Measurements from ENCODE around the gene HSPB8.

HSPB8 gene

DNA sequence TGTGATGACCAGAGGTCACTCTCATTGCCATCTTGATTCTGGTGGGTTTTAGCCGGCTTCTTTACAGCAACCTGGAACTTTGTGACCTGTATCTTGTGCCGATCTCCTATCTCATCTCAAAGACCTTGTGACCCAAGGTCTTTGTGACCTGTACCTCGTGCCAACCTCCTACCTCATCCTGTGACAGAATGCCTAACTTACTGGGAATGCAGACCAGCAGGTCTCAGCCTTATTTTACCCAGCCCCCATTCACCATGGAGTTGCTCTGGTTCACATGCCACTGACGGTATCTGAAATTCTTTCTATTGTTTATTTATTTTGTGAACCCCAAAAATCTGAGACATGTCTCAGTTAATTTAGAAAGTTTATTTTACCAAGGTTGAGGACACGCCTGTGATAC, 7.4 kb upstream of the HSPB8 start:
- DNase-seq: no peak

DNA sequence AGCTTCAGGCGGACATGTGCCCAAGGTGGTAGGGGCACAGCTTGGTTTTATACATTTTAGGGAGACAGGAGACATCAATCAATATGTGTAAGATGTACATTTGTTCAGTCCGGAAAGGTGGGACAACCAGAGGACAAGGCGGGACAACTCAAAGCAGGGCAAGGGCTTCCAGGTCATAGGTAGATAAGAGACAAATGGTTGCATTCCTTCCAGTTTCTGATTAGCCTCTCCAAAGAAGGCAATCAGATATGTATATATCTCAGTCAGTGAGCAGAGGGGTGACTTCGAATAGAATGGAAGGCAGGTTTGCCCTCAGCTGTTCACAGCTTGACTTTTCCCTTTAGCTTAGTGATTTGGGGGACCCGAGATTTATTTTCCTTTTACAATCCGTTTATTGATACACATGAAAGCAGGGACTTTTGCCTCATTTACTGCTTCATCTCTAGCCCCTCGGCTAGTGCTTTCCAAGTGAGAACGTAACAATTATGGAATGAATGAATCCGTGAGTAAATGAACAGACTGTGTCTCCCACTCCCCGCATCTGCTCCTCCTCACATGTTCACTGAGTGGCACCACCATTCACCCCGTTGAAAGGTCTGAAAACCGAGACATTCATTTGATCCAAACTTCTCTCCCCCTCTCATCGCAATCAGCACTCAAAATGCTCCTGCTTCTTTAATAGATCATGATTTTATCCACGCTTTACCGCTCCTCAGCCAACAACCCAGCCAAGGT, 6.9 kb upstream of the HSPB8 start:
- no peak for DNase-seq

DNA sequence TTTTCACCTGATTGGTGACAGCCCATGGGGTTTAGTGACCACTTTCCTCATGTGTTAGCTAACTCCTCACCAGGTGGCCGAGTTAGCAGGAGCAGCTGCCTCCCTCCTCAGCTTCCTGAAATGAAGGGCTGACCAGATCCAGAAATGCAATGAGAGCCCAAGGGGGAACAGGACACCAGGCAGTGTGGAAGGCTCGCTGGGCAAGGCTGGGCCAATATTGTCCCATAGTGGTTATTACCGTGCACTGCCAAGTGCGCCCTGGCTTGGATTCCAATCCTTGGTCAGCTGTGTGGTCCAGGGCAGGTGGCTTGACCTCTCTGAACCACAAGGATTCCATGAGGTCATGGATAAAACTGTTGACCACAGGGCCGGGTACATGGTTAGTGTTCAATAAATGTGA, 3.6 kb upstream of the HSPB8 start:
- no peak for DNase-seq

DNA sequence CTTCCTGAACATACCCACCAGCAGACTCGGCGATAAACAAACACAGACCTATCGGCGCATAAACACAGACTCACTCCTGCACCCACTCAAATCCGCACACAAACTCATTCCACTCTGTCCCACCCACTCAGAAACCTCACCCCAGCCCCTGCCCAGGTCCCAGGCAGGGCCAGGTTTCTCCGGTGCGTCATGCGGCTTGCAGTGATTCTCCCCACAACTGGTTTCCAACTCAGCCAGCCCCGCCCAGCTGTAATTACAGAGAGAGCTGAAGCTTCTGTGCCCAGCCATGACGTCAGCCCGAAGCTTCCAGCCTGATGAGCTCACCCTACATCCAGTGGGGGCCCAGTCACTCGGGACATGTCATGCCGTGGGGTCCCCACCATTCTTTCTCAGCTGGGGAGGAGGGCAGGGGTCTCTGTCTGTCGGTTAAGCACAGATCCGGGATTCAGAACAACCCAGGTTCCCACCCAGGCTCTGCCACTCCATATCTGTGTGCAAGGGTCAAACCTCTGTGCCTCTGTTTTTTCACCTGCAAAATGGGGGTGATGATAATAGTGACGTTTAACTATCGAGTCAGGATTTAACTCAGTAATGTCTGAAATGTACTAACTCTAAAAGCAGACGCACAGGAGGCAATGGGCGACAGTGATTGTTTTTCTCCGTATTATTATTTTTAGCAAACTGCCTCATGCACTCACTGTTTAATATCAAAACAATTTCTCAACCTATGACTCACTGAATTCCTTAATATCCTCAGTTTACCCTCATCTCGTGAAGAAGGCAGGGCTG, 2.3 kb upstream of the HSPB8 start:
- DNase-seq: no peak

DNA sequence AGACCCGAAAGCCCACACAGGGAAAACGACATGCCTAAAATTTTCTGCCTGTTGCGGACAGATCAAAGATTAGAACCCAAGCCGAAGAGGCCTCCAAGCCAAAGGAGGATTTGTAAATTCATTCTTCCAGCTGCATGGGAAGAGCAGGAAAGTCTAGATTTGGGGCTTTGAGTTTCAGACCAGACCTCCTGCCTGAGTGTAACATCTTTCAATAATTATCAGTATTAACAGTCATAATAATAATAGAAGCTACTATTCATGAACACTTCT, 1.7 kb upstream of the HSPB8 start:
- DNase-seq: no peak

DNA sequence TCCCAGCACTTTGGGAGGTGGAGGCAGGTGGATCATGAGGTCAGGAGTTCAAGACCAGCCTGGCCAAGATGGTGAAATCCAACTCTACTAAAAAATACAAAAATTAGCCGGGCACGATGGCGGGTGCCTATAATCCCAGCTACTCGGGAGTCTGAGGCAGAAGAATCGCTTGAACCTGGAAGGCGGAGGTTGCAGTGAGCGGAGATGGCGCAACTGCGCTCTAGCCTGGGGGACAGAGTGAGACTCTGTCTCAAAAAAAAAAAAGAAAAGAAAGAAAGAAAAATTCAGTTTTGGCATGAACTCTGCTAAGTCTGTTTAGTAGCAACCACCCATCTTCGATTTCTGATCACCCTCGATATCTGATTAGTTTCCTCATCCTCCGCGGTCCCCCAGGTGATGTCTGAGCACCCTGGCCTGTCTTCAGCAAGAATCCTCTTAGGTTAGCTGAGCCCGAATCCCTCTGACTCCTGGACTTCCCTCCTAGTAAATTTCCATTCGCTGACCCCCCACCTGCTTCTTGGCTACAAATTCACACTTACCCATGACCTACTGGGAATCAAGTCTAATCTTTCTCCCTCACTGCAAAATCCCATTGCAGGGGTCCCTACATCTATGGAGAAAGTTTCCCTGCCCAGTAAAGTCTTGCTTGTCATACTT, 879 bp upstream of the HSPB8 start:
- no peak for DNase-seq

DNA sequence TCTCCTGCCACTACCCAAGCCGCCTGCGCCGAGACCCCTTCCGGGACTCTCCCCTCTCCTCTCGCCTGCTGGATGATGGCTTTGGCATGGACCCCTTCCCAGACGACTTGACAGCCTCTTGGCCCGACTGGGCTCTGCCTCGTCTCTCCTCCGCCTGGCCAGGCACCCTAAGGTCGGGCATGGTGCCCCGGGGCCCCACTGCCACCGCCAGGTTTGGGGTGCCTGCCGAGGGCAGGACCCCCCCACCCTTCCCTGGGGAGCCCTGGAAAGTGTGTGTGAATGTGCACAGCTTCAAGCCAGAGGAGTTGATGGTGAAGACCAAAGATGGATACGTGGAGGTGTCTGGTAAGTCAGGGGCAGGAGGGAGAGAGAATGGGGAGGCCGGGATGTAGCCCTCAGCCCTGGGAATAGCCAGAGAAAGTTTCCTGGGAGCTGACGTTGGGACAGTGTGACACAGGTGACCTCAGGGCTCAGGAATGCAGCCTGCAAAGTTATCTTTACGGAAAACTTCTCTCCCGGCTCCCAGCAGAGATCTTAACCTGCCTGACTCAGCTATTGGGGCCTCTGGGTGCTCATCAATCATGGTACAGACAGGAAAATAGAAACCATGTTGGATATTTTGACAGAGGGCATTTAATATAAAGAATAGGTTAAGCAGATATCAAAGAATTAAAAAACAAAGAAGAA, 747 bp downstream of the HSPB8 start:
- DNase-seq: no peak

DNA sequence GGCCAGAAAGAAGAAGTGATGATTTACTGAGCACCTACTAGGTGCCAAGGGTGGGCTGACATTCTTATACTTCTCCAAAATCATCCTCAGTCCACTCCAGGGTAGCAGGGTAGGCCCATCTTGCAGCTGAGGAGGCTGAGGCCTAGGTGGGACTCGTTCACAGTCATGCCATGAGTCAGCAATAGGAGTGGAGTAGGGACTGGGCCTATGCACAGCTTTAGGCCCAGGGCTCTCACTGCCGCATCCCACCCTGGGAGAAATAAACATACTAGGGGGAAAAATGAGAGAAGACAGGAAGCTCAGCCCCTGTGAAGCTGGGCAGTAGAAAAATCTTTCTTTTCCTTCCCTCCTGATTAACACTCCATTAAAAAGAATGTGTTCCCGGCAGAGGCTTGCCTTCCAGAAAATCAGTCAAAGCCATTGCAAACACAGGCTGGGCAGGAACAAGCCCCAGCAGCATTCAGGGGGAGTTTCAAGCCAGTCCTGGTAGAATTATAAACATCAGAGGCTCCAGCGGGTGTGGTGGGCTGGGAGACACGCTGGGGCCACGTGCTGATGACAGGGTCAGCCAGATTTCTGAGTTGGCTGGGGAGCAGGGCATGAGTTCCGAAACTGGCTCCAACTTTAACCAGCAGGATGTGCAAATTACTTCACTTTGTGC, 1.8 kb downstream of the HSPB8 start:
- DNase-seq: no peak

DNA sequence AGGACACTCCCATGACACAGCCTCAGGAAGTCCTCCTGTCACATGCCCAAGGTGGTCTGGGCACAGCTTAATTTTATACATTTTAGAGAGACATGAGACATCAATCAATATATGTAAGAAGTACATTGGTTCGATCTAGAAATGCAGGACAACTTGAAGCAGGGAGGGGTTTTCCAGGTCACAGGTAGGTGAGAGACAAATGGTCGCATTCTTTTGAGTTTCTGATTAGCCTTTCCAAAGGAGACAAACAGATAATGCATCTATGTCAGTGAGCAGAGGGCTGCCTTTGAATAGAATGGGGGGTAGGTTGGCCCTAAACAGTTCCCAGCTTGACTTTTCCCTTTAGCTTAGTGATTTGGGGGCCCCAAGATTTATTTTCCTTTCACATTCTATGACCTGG, 2.5 kb downstream of the HSPB8 start:
- DNase-seq: no peak

DNA sequence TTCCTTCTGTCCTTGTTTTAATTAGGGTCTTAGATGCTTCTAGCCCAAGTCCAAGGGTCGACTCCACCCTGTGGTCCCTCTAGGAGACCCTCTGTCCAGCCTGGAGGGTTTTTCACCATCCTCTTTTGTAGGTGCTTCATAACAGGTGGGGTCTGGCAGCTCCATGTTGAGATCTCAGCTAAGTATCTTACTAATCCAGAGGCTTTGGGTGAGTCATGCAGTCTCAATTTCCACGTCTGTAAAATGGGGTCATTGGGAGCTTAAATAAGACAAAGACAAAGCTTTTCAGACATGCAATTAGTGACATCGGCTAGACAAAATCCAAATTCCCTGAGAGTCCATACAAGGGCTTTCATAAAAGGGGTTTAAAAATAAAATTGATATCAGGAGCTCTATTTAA, 3.2 kb downstream of the HSPB8 start:
- no peak for DNase-seq

DNA sequence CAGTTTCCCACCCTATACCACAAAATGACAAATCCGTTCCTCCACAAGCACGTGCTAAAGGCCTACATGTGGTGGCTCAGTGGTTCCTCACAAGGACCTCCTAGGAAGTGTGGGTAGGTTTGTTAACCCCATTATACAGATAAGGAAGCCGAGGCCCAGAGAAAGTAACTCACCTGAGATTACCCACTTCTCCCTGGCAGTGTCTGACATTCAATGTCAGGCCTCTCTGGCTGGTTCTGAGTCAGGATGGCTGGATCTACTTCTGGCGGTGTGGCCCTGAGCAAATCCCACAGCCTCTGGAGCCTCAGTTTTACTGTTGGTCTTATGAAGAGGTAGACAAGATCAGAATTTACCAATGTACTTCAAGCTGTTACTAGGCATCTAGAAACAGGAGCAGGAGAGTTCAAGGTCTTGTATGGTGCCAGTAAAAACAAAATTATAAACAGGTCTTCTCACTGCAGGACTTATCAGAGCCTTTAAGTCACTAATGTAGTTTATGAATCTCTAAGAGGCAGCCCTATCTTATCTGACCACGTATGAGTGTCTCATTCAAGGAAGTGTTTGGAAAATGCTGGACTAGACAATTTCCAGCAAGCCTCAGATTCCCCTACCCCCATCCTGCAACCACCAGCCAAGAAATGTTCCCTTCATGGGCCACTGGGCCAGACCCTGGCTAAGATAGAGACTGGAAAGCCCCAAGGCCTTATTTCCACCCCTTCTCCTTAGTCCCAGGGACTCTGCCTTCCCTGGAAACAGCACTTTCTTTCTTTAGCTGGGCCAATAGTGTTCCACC, 4.2 kb downstream of the HSPB8 start:
- DNase-seq: no peak

DNA sequence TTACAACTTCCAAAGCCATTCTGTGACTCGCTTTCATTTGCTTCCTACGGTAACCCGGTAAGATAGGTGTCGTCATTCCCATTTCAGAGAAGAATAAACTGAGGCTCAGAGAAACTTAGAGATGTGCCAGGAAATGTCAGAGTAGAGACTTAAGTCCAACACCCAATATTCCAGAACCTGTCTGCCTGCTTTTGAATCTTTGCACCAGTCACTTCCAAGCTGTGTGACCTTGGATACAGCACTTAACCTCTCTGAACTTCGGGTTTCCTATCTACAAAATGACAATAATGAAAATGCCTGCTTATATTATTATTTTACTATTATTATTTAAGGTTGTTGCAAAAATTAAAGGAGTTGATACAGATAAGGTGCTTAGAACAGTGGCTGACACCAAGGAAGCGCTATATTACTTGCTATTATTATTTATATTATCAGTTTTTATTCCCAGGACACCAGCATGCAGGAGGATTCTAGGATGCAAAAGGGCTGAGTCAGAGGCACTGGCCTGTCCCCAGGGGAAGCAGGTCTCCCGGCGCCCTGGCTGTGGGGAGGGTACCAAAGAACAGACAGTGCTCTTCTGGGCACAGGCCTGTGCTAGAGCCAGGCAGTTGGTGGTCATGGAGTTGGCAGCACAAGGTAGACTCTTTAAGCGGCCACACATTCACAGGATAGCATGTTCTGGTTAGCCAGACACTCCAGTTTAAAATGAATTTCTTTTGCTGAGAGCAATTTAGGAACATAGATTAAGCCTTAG, 5.4 kb downstream of the HSPB8 start:
- DNase-seq: no peak

DNA sequence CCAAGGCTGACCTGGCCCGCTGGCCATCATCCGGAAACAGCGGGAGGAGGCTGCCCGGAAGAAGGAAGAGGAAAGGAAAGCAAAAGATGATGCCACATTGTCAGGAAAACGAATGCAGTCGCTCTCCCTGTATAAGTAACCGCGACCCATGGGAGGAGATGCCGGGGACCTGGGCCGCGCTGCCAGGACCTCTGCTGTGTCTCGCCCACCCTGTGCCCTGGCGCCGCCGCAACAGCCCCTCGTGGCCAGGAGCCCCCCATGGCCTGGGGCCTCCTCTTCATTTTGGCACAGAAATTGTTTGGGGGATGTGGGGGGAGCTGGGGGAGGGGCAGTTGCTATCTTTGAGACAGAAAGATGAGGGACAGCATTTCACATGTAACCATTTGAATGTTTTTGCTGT, 16.5 kb downstream of the HSPB8 start:
- no peak for DNase-seq

DNA sequence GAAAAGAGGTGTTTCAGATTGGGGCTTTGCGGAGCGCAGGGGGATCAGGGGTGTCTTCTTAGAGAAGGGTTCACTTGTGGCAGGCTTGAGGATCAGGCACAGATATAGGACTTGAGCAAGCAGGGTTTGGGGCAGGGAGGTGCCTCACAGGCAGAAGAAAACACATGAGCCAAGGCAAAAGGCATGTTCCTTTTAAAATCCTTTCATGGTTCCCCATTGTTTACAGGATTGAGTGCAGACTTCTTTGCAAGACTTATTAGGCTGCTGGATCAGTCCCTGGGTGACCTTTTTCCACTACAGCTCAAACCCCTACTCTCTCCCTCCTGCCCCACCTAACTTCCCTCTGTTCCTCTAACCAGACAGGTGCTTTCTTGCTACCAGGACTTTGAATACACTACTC, 19.7 kb downstream of the HSPB8 start:
- no peak for DNase-seq

DNA sequence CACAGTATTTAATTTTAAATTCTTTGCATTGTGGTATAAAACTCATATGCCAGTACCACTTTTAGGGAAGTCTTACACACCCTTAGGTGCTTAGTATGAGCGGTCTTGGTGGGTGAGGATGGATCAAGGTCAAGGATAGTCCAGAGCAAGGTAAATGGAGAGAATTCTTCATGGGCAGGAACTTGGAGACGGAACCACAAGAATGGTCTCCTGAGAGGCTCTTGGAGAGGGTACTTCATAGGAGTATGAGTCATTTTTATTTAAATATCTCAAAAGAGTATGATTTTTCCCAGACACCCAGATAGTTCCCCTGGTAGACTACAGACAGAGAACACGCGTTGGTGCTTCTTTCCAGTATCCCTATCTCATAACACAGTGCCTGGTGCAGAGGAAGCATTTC, 21.9 kb downstream of the HSPB8 start:
- DNase-seq: no peak

DNA sequence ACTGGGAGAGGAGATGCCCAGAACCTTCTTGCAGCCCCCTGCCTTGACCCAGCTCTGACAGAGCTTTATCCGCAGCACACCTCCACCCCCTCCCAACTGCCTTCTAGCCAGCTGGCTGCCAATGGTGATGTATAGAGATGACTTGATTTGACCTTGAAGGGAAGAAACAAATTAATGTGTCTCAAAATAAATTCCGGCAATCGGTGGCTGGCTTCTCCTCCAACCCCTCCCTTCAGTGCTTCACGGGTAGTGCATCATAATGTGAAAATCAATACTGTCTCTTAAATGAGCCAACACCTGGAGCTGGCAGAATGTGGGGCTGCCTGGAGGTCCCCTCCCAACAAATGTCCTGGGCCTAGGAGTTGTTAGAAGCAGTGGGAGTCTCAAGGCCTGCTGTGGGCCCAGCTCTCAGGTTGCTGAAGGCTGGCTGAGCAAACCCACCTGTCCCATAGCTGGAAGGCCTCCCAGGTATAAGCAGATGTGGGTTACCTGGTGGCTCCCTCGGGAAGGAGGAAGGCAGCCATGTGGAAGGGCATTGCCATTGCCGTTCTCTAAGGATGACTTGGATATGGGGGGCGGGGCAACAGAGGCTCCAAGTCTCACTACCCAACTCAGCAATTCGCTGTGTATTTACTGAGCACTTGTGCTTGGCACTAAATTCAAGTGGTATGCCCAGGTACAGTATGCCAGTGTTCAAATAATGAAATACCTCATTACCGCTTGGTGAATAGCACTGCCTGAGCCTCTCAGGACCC, 23.2 kb downstream of the HSPB8 start:
- DNase-seq: no peak

DNA sequence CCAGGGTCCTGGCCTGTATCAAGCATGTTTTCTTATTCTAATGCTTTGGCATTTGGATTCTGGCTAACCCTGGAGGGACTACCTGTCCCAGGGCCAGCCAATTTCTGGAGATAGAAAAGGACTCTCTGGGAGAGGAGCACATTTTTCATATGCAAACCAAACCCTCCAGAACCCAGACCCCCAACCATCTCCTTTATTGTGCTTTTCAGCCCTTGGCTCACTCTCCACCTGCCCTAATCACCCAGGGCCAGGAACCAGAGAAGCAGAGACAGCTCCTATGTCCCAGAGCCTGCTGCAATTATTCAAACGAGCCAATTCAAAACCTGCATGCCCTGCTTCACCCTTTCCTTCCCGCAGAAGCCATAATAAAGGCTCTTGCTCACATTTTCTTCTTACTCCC, 23.8 kb downstream of the HSPB8 start:
- DNase-seq: no peak

DNA sequence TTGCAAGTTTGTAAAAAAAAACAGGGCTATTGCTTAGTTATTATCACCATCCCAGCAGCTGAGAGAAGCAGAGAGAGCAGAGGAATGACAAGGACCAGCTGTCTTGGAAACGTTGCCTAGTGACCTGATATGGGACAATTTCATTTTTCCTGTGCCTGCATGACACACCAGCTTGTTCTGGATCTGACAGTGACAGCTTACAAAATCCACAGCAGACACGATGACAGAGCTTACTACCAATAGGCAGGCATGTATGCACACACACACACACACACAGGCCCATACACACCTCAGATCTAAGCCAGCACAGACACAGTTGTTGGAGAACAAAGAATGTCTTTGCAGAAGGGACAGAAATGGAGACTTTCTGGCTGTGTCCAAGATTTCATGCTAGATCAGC, 25.4 kb downstream of the HSPB8 start:
- DNase-seq: no peak

DNA sequence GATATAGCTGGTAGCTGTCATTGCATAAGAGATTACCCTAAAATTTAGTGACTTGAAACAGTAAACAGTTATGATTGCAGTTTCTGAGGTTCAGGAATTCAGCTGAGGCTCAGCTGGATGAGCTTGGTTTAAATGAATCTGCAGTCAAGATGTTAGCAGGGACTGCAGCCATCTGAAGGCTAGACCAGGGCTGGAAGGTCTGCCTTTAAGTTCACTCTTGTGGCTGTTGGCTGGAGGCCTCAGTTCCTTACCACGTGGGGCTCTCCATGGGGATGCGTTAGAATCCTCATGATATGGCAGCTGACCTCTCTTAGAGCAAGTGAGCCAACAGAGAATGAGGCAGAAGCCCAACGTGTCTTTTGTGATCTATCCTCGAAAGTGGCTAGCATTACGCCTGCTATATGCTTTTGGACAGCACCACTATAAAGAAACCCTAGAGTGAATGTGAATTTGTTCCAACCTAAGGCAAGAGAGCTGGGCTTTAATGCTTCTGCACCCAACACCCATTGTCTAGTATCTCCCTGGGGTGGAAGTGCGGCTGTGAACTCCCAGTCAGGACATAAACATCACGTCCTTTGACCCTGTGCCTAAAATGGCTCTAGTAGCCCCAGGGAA, 26.0 kb downstream of the HSPB8 start:
- no peak for DNase-seq

DNA sequence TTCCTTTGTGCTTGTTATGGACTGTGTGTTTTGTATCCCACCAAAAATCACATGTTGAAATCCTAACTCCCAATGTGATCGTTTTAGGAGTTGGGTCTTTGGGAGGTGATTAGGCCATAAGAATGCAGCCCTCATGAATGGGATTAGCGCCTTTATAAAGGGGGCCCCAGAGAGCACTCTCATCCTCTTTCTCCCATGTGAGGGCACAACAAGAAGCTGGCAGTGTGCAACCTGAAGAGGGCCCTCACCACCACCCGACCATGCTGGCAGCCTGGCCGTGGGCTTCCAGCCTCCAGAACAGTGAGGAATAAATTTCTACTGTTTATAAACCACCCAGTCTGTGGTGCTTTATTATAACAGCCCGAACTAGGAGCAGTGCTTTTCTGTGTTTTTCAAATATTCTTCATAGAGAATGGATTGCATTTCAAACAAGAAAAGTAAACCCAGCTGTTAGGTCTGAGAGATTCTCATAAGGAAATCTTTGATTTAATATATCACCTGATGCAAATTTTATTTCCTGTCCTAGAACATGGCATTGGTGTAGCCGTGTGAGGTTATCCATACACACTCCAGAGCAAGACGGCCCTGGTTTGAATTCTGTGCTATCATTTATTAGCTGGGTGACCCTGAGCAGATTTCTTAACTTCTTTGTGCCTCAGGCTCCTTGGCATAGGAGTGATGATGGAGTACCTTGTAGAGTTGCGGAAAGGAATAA, 27.8 kb downstream of the HSPB8 start:
- DNase-seq: no peak
